GM18498 (cell line): Measurements from ENCODE around the gene GFI1B.
A peak's percentile ranks its signal among the peaks of the same experiment; 100 is the strongest.
"Not testable (repeated sequence)": the region's sequence is repeated elsewhere in the genome, so short reads cannot be mapped to it uniquely, and the experiment has no call there.

Source experiments
- ATAC-seq: cut with Tn5 transposase; IDR thresholded peaks from one replicate; pipeline ENCODE4 v1.9.1; 2021; ENCODE audit warnings: mild to moderate bottlenecking, moderate library complexity; ENCODE audit not compliant: unreplicated experiment

Gene GFI1B

GRCh38 chr9:132990781-132991180 is 12.3 kb downstream of the GFI1B start:
- no peak for ATAC-seq

- no peak for ATAC-seq
Measured at GRCh38 chr9:132991351-132992300, 13.1 kb downstream of the GFI1B start.

GRCh38 chr9:132993511-132993939 is 15.0 kb downstream of the GFI1B start:
- ATAC-seq, result no peak

- peak; percentile 56 for ATAC-seq
Measured at GRCh38 chr9:132994410-132995120, 16.1 kb downstream of the GFI1B start.

GRCh38 chr9:132995121-132995420 is 16.6 kb downstream of the GFI1B start:
- no peak for ATAC-seq

GRCh38 chr9:132995879-132996278 is 17.4 kb downstream of the GFI1B start:
- no peak for ATAC-seq

GRCh38 chr9:132996526-132996925 is 18.0 kb downstream of the GFI1B start:
- no peak for ATAC-seq

GRCh38 chr9:132997591-132997990 is 19.1 kb downstream of the GFI1B start:
- ATAC-seq, result no peak

- ATAC-seq, result not testable (repeated sequence)
Measured at GRCh38 chr9:132998221-132998620, 19.7 kb downstream of the GFI1B start.

GRCh38 chr9:132998831-132999635 is 20.5 kb downstream of the GFI1B start:
- no peak for ATAC-seq

GRCh38 chr9:133002147-133003070 is 23.9 kb downstream of the GFI1B start:
- ATAC-seq, result no peak

GRCh38 chr9:133003071-133003461 is 24.6 kb downstream of the GFI1B start:
- ATAC-seq, result no peak

- ATAC-seq, result no peak
Measured at GRCh38 chr9:133003671-133004090, 25.2 kb downstream of the GFI1B start.

GRCh38 chr9:133004091-133004998 is 25.9 kb downstream of the GFI1B start:
- ATAC-seq, result no peak

GRCh38 chr9:133004999-133005760 is 26.7 kb downstream of the GFI1B start:
- no peak for ATAC-seq

GRCh38 chr9:133005957-133006356 is 27.5 kb downstream of the GFI1B start:
- no peak for ATAC-seq

- ATAC-seq, result no peak
Measured at GRCh38 chr9:133006731-133007352, 28.3 kb downstream of the GFI1B start.

- no peak for ATAC-seq
Measured at GRCh38 chr9:133008406-133008805, 29.9 kb downstream of the GFI1B start.
